ENCODE results near the gene LHCGR.

LHCGR gene

DNA sequence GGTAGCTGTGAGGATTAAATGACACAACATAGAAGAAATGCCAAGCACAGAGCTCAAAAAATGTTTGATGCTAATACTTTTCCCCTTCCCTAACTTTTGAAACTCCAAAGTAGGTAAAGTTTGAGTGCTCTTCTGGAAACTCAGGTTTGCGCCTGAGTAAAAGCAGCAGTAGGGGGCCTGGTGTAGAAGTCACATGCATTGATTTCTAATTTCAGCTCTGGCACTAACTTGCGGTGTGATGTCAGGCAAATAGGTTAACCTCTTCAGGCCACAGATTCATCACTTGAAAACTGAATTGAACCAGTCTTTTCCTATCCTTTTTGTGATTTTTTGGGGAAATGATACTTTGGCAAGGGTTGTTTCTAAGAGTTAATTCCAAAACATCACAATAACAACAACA lies 27.2 kb downstream of the LHCGR start:
- H3K4me3 Mint-ChIP-seq: no peak overlapping the region
- H3K9me3 Mint-ChIP-seq: no peaks in the 10 kb centered on the region
- peaks cover 2% of the 10 kb centered on the region for H3K27me3 Mint-ChIP-seq
- H3K36me3 Mint-ChIP-seq (ENCODE audit: low read depth): no peaks in the 10 kb centered on the region
- intact Hi-C loops (cut with micrococcal nuclease): no loop called here
- H3K4me1 Mint-ChIP-seq (ENCODE audit: low read depth): no peaks in the 10 kb centered on the region
- H3K27ac Mint-ChIP-seq: no peak overlapping the region

DNA sequence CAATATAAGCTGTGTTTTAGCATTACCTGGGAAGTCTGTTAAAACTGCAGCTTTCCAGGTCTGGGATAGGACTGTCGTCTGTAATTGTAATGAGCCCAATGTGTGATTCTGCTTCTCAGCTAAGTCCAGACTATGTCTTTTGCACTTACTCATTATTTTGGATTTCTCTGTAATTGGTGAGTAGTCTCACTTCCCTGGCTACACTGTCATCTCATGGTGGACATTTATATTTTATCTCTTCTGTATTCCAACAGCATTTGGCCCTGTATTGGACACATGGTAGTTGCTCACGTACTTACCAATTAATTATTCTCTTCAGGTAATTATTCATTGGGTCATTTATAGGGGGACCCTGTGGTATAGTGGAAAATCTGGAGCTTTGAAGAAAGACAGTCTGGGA lies 28.0 kb downstream of the LHCGR start:
- H3K27me3 Mint-ChIP-seq: peaks cover 1% of the 10 kb centered on the region
- no peaks in the 10 kb centered on the region for H3K9me3 Mint-ChIP-seq
- H3K36me3 Mint-ChIP-seq (ENCODE audit: low read depth): no peaks in the 10 kb centered on the region
- no peaks in the 10 kb centered on the region for H3K4me1 Mint-ChIP-seq (ENCODE audit: low read depth)
- no peak overlapping the region for H3K4me3 Mint-ChIP-seq
- H3K27ac Mint-ChIP-seq: no peak overlapping the region
- intact Hi-C loops (cut with micrococcal nuclease): no loop called here

- Mint-ChIP-seq H3K4me3 (no peak overlapping the region), H3K36me3 (ENCODE audit: low read depth) (no peaks in the 10 kb centered on the region), H3K27me3 (no peaks in the 10 kb centered on the region), H3K4me1 (ENCODE audit: low read depth) (no peaks in the 10 kb centered on the region), H3K9me3 (no peaks in the 10 kb centered on the region), H3K27ac (no peak overlapping the region)
- intact Hi-C loops (cut with micrococcal nuclease): no loop called here
These were observed 29.6 kb downstream of the LHCGR start for GRCh38 chr2:48725696-48726494.

GRCh38 chr2:48724278-48724677 lies 31.2 kb downstream of the LHCGR start:
- Mint-ChIP-seq H3K4me3 (no peak overlapping the region), H3K27me3 (no peaks in the 10 kb centered on the region), H3K36me3 (ENCODE audit: low read depth) (no peaks in the 10 kb centered on the region), H3K9me3 (no peaks in the 10 kb centered on the region), H3K27ac (no peak overlapping the region), H3K4me1 (ENCODE audit: low read depth) (no peaks in the 10 kb centered on the region)
- intact Hi-C loops (cut with micrococcal nuclease): no loop called here

DNA sequence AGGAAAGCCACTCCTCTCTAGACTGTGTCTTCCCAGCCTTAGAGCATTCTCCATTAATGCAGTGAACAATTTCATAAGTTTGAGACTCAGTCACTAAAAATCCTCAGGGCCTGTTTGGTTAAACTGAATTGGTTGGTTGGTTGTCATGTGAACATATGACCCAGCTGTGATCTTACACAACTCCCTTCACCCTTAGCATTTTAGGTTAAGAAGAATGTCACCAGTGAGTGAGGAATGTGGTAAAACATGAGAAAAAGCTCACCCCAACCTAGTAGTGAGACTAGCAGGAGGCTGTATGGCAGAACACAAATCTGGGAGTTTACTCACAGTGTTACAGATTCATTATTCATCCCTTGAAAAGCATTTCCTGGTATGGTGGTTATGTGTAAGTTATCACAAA lies 32.4 kb downstream of the LHCGR start:
- no peaks in the 10 kb centered on the region for H3K4me1 Mint-ChIP-seq (ENCODE audit: low read depth)
- no peaks in the 10 kb centered on the region for H3K27me3 Mint-ChIP-seq
- H3K27ac Mint-ChIP-seq: no peak overlapping the region
- no peaks in the 10 kb centered on the region for H3K9me3 Mint-ChIP-seq
- intact Hi-C loops (cut with micrococcal nuclease): no loop called here
- H3K4me3 Mint-ChIP-seq: no peak overlapping the region
- H3K36me3 Mint-ChIP-seq (ENCODE audit: low read depth): no peaks in the 10 kb centered on the region

DNA sequence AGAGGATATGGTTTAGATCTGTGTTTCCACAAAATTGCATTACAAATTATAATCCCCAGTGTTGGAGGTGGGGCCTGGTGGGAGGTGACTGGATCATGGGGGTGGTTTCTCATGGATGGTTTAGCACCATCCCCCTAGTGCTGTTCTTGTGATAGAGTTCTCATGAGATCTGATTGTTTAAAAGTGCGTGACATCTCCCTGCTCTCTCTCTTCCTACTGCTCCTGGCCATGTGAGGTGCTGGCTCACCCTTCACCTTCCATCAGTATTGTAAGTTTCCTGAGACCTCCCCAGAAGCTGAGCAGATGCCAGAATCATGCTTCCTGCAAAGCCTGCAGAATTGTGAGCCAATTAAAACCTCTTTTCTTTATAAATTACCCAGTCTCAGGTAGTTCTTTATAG lies 33.1 kb downstream of the LHCGR start:
- no peak overlapping the region for H3K4me3 Mint-ChIP-seq
- no peaks in the 10 kb centered on the region for H3K36me3 Mint-ChIP-seq (ENCODE audit: low read depth)
- no peaks in the 10 kb centered on the region for H3K9me3 Mint-ChIP-seq
- intact Hi-C loops (cut with micrococcal nuclease): no loop called here
- H3K27me3 Mint-ChIP-seq: no peaks in the 10 kb centered on the region
- no peaks in the 10 kb centered on the region for H3K4me1 Mint-ChIP-seq (ENCODE audit: low read depth)
- no peak overlapping the region for H3K27ac Mint-ChIP-seq

DNA sequence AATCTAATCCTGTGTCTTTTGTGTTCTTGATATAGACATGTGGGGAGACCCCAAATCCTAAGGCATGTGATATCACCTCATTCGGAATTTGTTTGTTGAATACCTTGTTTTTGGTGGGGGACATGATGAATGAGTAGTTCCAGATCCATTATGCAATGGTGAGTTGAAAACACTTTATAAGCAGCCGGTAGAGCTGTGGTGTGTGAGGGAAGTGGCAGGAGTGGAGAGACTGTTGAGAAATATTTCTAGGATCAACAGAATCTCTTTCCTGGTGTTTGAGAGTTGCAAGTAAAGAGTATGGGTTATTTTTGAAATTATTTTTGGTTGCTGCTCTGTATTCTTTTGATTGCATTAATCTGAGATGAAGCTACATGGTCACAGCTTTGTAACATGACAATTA lies 34.4 kb downstream of the LHCGR start:
- no peaks in the 10 kb centered on the region for H3K4me1 Mint-ChIP-seq (ENCODE audit: low read depth)
- no peaks in the 10 kb centered on the region for H3K36me3 Mint-ChIP-seq (ENCODE audit: low read depth)
- intact Hi-C loops (cut with micrococcal nuclease): no loop called here
- H3K27ac Mint-ChIP-seq: no peak overlapping the region
- H3K4me3 Mint-ChIP-seq: no peak overlapping the region
- H3K27me3 Mint-ChIP-seq: no peaks in the 10 kb centered on the region
- H3K9me3 Mint-ChIP-seq: no peaks in the 10 kb centered on the region

- peaks cover 5% of the 10 kb centered on the region for H3K4me1 Mint-ChIP-seq (ENCODE audit: low read depth)
- intact Hi-C loops (cut with micrococcal nuclease): no loop called here
- H3K27me3 Mint-ChIP-seq: no peaks in the 10 kb centered on the region
- no peaks in the 10 kb centered on the region for H3K36me3 Mint-ChIP-seq (ENCODE audit: low read depth)
- H3K27ac Mint-ChIP-seq: no peak overlapping the region
- no peaks in the 10 kb centered on the region for H3K9me3 Mint-ChIP-seq
- H3K4me3 Mint-ChIP-seq: no peak overlapping the region
These were observed 35.9 kb downstream of the LHCGR start for GRCh38 chr2:48719480-48720177.

DNA sequence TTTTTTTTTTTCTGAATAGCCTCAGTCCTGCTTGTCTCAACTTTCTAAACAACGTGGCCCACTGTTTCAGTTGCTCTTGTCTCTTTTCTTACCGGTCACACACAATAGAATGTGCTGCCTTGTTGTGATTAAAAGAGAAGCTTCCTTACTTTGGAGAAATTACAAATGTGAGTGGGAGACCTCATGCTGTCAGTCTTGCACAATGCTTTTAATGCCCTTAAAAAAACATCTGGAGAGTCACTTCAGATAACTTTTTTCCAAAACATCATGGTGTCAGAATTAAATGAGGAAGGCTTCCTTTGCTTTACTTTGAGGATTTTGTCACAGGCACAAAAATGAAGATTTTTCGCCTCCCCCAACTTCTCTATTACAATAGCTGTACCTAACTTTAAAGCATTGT lies 37.7 kb downstream of the LHCGR start:
- Mint-ChIP-seq H3K27me3 (no peaks in the 10 kb centered on the region), H3K9me3 (no peaks in the 10 kb centered on the region), H3K27ac (no peak overlapping the region), H3K4me3 (no peak overlapping the region), H3K36me3 (ENCODE audit: low read depth) (no peaks in the 10 kb centered on the region), H3K4me1 (ENCODE audit: low read depth) (peaks cover 5% of the 10 kb centered on the region)
- intact Hi-C loops (cut with micrococcal nuclease): no loop called here

DNA sequence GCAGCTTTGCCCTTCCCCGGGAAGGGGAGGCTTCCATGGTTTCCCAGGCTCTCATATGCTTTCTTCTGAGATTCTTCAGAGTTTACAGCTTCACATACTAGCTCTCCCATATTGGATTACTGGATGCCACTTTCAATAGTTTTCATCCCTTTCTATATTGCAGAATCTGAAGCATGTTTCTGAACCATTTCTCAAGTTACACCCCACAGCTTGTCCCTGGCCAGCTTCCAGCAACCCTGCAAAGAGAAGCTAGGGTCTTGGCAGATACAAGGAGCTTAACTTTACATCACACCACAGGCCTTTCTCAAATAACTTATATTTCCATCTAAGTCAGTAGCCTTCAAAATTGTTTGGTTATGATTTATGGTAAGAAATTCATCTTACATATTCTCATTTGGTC lies 39.6 kb downstream of the LHCGR start:
- Mint-ChIP-seq H3K9me3 (no peaks in the 10 kb centered on the region), H3K4me1 (ENCODE audit: low read depth) (peaks cover 5% of the 10 kb centered on the region), H3K36me3 (ENCODE audit: low read depth) (no peaks in the 10 kb centered on the region), H3K27me3 (peaks cover under 1% of the 10 kb centered on the region), H3K4me3 (no peak overlapping the region), H3K27ac (no peak overlapping the region)
- intact Hi-C loops (cut with micrococcal nuclease): no loop called here

GRCh38 chr2:48715042-48715899 lies 40.3 kb downstream of the LHCGR start:
- H3K27ac Mint-ChIP-seq: no peak overlapping the region
- intact Hi-C loops (cut with micrococcal nuclease): no loop called here
- H3K27me3 Mint-ChIP-seq: peaks cover 1% of the 10 kb centered on the region
- no peak overlapping the region for H3K4me3 Mint-ChIP-seq
- H3K36me3 Mint-ChIP-seq (ENCODE audit: low read depth): no peaks in the 10 kb centered on the region
- peaks cover 5% of the 10 kb centered on the region for H3K4me1 Mint-ChIP-seq (ENCODE audit: low read depth)
- H3K9me3 Mint-ChIP-seq: no peaks in the 10 kb centered on the region

GRCh38 chr2:48714245-48714644 lies 41.3 kb downstream of the LHCGR start:
- Mint-ChIP-seq H3K27ac (no peak overlapping the region), H3K4me3 (no peak overlapping the region), H3K9me3 (no peaks in the 10 kb centered on the region), H3K27me3 (peaks cover 1% of the 10 kb centered on the region), H3K4me1 (ENCODE audit: low read depth) (peaks cover 5% of the 10 kb centered on the region), H3K36me3 (ENCODE audit: low read depth) (no peaks in the 10 kb centered on the region)
- intact Hi-C loops (cut with micrococcal nuclease): no loop called here

- H3K4me3 Mint-ChIP-seq: no peak overlapping the region
- intact Hi-C loops (cut with micrococcal nuclease): no loop called here
These were observed 41.9 kb downstream of the LHCGR start for GRCh38 chr2:48713647-48714046.

DNA sequence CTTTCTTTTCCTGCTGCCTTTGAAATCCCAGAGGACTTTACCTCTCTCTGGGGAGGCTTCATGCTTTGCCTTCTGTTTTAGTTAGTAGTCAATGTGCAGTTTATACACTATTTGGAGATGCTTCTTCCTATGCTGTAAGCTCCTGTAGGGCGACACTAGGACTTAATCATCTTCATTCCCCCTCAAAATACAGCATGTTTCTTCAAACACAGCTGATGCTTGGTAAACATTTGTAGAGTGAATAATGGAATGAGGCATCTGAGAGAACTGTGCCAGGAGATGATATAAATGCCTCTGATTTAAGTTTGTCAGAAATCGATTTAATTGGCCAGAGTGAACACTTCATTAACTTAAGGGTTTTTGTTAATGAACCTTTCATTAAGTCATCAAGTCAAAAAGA lies 43.4 kb downstream of the LHCGR start:
- no peak overlapping the region for H3K27ac Mint-ChIP-seq
- peaks cover 5% of the 10 kb centered on the region for H3K4me1 Mint-ChIP-seq (ENCODE audit: low read depth)
- H3K4me3 Mint-ChIP-seq: no peak overlapping the region
- intact Hi-C loops (cut with micrococcal nuclease): no loop called here
- H3K9me3 Mint-ChIP-seq: no peaks in the 10 kb centered on the region
- H3K36me3 Mint-ChIP-seq (ENCODE audit: low read depth): no peaks in the 10 kb centered on the region
- H3K27me3 Mint-ChIP-seq: peaks cover 1% of the 10 kb centered on the region

More at GRCh38 chr2:48713647-48714046, 41.9 kb downstream of the LHCGR start:
- Mint-ChIP-seq H3K27me3 (peaks cover 1% of the 10 kb centered on the region), H3K4me1 (ENCODE audit: low read depth) (peaks cover 5% of the 10 kb centered on the region), H3K27ac (no peak overlapping the region), H3K36me3 (ENCODE audit: low read depth) (no peaks in the 10 kb centered on the region), H3K9me3 (no peaks in the 10 kb centered on the region)
